GM10266 (cell line): ENCODE data around the gene BCAS1.

Experiments used
- DNase-seq: peaks from one replicate; pipeline ENCODE4 v3.0.0; 2012; ENCODE audit errors: extremely low spot score
- CTCF ChIP-seq: IDR thresholded peaks from 2 replicates; pipeline ENCODE4 v1.5.1; 2012; ENCODE audit warnings: mild to moderate bottlenecking, low read depth; ENCODE audit not compliant: control insufficient read depth, insufficient read depth; ENCODE audit errors: missing control alignments

The BCAS1 gene

GRCh38 chr20:53896041-53896440 lies 174.4 kb downstream of the BCAS1 start:
- TF ChIP-seq CTCF = no peak
- DNase-seq = no peak

GRCh38 chr20:53895385-53895755 lies 175.0 kb downstream of the BCAS1 start:
- no peak for DNase-seq
- no peak for TF ChIP-seq CTCF

GRCh38 chr20:53894707-53895384 lies 175.5 kb downstream of the BCAS1 start:
- no peak for TF ChIP-seq CTCF
- no peak for DNase-seq
